HG02938 (cell line): ENCODE measurements around the gene POTEF.
"Not testable (repeated sequence)": the region's sequence is repeated elsewhere in the genome, so short reads cannot be mapped to it uniquely, and the experiment has no call there.

Experiments
- ATAC-seq: cut with Tn5 transposase; IDR thresholded peaks from one replicate; pipeline ENCODE4 v1.9.1; 2021; ENCODE audit warnings: mild to moderate bottlenecking, moderate library complexity; ENCODE audit not compliant: unreplicated experiment

Gene POTEF

GRCh38 chr2:130135692-130136541, 6.9 kb upstream of the POTEF start:
- ATAC-seq: no peak

DNA sequence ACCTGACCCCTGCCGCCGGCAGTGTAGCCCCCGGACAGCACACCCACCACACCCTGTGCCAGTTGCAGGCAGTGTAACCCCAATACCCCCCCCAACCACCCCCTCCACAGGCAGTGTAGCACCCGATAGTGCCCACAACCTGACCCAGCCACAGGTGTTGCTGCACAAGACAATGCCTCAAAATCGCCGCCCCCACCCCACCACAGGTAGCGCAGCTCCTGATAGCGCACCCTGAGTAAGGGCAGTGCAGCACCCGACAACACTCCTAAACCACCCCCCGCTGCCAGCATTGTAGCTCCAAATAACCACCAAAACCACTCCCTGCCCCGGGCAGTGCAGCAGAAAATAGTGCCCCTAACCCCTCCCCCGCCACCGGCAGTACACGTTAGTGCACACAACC, 558 bp downstream of the POTEF start:
- ATAC-seq: not testable (repeated sequence)

DNA sequence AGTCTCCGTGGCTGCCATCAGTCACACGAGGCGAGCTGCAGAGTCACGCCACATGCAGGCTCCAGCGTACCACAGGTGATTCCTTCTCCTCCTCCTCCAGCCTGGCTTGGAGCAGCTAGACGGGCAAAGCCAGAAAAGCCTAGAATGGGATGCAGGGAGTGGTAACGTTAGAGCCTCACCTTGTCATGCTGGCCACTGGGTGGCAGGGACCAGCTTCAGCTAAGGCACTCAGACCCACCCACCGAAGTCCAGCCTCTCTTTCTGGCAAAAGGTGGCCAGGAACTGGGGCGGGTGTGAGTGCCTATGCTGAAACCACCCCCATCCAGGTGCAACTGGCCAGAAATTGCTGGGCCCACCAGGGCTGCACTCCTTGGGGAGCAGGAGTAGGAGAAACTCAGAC, 1.3 kb downstream of the POTEF start:
- ATAC-seq: not testable (repeated sequence)

- ATAC-seq: not testable (repeated sequence)
These were observed 8.1 kb downstream of the POTEF start for GRCh38 chr2:130120924-130121323.

- ATAC-seq: not testable (repeated sequence)
These were observed 26.2 kb downstream of the POTEF start for GRCh38 chr2:130102597-130103363.

DNA sequence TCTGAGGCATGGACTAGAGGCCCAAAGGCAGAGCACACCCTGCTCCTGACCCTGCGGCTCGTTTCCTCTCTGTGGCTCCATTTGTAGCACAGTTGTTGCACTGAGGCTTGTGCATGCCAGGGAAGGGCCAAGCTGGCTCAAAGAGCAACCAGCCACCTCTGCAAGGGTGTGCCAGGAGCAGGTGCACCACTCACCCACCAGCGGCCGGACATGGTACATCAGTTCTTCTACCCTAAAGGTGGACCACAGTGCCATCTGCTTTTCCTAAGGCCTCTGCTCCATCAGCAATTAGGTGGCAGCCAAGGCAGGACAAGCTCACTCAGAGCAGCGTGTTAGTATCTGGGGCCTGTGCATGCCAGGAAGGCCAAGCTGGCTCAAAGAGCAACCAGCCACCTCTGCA, 66.4 kb downstream of the POTEF start:
- ATAC-seq: not testable (repeated sequence)

DNA sequence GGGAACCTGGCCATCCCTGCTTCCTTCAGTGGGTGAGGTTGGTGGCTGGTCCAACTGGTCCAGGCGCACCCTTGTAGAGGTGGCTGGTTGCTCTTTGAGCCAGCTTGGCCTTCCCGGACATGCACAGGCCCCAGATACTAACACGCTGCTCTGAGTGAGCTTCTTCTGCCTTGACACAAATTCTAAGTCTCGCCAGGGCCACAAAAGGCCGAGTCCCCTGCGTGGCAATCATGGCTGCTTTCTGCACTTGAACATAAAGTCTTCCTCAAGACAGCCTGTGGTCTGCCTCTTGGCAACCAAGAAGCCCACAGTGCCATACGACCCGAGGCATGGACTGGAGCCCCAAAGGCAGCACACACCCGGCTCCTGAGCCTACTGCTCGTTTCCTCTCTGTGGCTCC, 69.0 kb downstream of the POTEF start:
- not testable (repeated sequence) for ATAC-seq

DNA sequence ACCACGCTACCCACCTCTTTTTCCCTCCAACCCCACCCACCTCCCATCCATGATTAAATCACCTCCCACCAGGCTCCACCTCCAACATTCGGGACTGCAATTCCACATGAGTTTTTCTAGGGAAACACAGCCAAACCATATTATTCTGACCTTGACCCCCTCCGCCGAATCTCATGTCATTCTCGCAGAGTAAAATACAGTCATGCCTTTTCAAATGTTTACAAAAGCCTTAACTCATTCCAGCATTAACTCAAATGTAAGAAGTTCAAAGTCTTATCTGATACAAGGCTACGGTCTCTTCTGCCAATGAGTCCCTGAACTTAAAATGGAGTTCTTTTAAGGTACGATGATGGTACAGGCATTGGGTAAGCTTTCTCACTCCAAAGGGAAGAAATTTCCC, 72.7 kb downstream of the POTEF start:
- ATAC-seq: not testable (repeated sequence)

DNA sequence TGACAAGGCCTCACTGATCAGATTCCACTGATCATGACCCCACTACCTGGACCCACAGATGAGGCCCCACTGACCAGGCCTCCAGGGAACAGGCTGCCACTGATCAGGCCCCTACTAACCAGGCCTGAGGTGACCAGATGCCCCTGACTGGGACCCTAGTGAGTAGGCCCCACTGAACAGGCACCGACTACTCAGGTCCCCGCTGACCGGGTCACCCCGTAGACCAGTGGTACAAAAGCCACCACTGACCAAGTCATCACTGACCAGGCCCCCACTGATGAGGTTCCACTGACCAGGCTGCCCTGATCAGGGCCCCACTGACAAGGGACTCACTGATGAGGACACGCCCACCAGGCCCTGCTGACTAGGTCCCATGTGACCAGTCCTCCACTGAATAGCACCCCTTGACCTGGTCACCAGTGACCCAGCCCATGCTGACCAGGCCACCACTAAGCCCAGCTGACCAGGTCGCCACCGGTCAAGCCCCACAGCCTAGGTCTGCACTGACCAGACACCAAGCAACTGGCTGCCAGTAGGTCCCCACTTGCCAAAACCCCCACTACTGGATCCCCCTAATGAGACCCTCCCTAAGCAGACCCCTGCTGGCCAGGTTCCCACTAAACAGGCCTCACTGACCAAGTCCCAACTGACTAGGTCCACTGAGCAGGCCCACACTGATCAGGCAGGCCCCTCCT, 75.7 kb downstream of the POTEF start:
- ATAC-seq: not testable (repeated sequence)

DNA sequence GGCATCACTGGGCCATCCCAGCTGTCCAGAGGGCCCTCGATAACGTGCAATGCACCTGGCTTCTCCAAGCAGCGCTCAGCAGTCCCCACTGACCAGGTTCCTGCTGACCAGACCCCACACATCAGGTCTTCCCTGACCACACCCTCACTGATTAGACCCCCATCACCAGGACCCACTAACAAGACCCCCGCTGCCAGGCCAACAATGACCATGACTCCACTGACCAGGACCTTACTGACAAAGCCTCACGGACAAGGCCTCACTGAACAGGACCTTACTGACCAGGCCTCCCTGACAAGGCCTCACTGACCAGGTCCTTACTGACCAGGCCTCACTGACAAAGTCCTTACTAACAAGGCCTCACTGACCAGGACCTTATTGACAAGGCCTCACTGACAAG, 76.6 kb downstream of the POTEF start:
- ATAC-seq: not testable (repeated sequence)

DNA sequence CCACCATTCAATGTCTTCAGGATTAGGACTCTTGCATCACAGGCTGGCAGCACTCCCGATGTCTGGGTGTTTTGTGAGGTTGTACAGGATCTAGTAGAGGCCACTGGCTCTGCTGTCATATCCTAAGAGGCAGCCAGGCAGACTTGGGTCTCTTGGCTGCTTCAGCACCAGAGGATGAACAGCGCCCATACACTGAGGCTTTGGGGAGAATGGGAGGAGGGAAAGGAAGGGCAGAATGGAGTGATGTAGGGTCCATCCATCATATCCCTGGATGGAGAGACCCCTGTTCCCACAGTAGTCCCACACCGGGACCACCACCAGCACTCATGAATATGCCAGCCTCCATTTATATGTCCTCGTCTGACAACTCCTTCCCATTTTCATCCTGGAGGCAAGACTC, 80.6 kb downstream of the POTEF start:
- ATAC-seq: not testable (repeated sequence)

DNA sequence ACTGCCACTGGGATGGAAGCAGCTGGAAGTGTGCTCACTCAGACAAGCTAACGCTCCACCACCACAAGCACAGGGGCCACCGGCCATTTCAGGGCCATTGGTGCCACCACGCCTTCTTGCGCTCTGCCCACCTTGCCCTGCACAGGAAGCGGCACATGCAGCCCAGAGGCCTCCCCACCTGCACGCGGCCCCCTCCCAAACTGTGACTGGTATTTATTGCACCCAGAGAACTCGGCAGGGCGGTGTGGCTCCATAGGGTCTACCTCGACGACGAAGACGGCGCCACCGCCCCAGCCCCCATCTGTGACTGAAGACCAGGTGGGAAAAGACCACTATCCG, 90.8 kb downstream of the POTEF start:
- ATAC-seq: not testable (repeated sequence)

- ATAC-seq: not testable (repeated sequence)
These were observed 103.1 kb downstream of the POTEF start for GRCh38 chr2:130025931-130026330.
